Karpas-422 (cell line): ENCODE results near the gene KCNQ1. TPM values are rescaled to one million over a fixed set of nuclear protein-coding genes. Genes with fewer than 3 reads are reported as not detected.

Source experiments
- DNase-seq: peaks from one replicate; pipeline ENCODE4 v3.0.0-alpha.2; 2015
- H2AFZ ChIP-seq: fragments of 200-600 bp; sonication (generic); 2 replicates; pipeline ENCODE4 v1.6.1; 2014; ENCODE audit warnings: antibody characterized with exemption, low read length, mixed read lengths
- H3K27ac ChIP-seq: fragments of 200-600 bp; sonication (generic); 2 replicates; pipeline ENCODE4 v1.5.1; 2014; ENCODE audit warnings: mild to moderate bottlenecking, low read length, moderate library complexity
- H3K27me3 ChIP-seq: fragments of 200-600 bp; sonication (generic); 2 replicates; pipeline ENCODE4 v1.6.1; 2014; ENCODE audit warnings: low read length, mixed read lengths
- H3K36me3 ChIP-seq: fragments of 200-600 bp; sonication (generic); 2 replicates; pipeline ENCODE4 v1.6.1; 2014; ENCODE audit warnings: low read length, mixed read lengths; ENCODE audit not compliant: insufficient read depth
- H3K4me1 ChIP-seq: fragments of 200-600 bp; sonication (generic); 2 replicates; pipeline ENCODE4 v1.6.1; 2014; ENCODE audit warnings: mild to moderate bottlenecking, low read length, mixed read lengths
- H3K4me2 ChIP-seq: fragments of 200-600 bp; sonication (generic); 2 replicates; pipeline ENCODE4 v1.6.1; 2014; ENCODE audit warnings: low read length, low read depth, mild to moderate bottlenecking; ENCODE audit not compliant: poor library complexity, severe bottlenecking
- H3K4me3 ChIP-seq: fragments of 200-600 bp; sonication (generic); 2 replicates; pipeline ENCODE4 v1.5.1; 2014; ENCODE audit warnings: mild to moderate bottlenecking, antibody characterized with exemption, low read length, mixed read lengths
- H3K79me2 ChIP-seq: fragments of 200-600 bp; sonication (generic); 2 replicates; pipeline ENCODE4 v1.6.1; 2014; ENCODE audit warnings: mild to moderate bottlenecking, low read length, mixed read lengths
- H3K9ac ChIP-seq: fragments of 200-600 bp; sonication (generic); 2 replicates; pipeline ENCODE4 v1.6.0; 2014; ENCODE audit warnings: low read length
- H3K9me2 ChIP-seq: fragments of 200-600 bp; sonication (generic), shearing (Covaris generic); replicated peaks from 2 replicates; pipeline ENCODE4 v1.6.0; 2014; ENCODE audit warnings: mild to moderate bottlenecking, low read length, moderate library complexity; ENCODE audit not compliant: insufficient read depth
- H3K9me3 ChIP-seq: fragments of 300-700, 200-600 bp; sonication (generic); 2 replicates; pipeline ENCODE4 v1.6.1; 2014; ENCODE audit warnings: low read length, mixed read lengths
- H4K20me1 ChIP-seq: fragments of 200-600 bp; sonication (generic); 2 replicates; pipeline ENCODE4 v1.6.1; 2014; ENCODE audit warnings: mild to moderate bottlenecking, antibody characterized with exemption, low read length, low read depth; ENCODE audit not compliant: insufficient read depth
- total RNA-seq: library from RNA; depleted of rRNA; stranded (reverse); fragments of >200 nt; shearing (Covaris generic); gene quantifications from 2 replicates; pipeline ENCODE4 v1.2.3, GENCODE V29; 2014; ENCODE audit warnings: low replicate concordance

KCNQ1 gene
- total RNA-seq, 1 experiment from 2014 or later: not detected

GRCh38 chr11:2419638-2420501 is 24.9 kb upstream of the KCNQ1 start:
- Histone ChIP-seq H3K9me3 (no peaks in the 10 kb centered on the region), H3K9ac (no peak overlapping the region), H3K4me1 (peaks cover 12% of the 10 kb centered on the region), H4K20me1 (0 out of 2 replicates have a peak, but pooled peaks cover 4% of the 10 kb centered on the region), H3K79me2 (no peaks in the 10 kb centered on the region), H3K27me3 (no peaks in the 10 kb centered on the region), H3K36me3 (no peaks in the 10 kb centered on the region), H3K27ac (no peak overlapping the region), H3K4me2 (no peak overlapping the region), H2AFZ (no peak overlapping the region; the same call in 1 of the 2 replicates), H3K4me3 (no peak overlapping the region), H3K9me2 (no peaks in the 10 kb centered on the region)
- DNase-seq: peak; percentile 90

GRCh38 chr11:2420502-2421225 is 24.1 kb upstream of the KCNQ1 start:
- H3K9ac ChIP-seq: peak overlapping the region; percentile 20; the same call in 1 of the 2 replicates

DNA sequence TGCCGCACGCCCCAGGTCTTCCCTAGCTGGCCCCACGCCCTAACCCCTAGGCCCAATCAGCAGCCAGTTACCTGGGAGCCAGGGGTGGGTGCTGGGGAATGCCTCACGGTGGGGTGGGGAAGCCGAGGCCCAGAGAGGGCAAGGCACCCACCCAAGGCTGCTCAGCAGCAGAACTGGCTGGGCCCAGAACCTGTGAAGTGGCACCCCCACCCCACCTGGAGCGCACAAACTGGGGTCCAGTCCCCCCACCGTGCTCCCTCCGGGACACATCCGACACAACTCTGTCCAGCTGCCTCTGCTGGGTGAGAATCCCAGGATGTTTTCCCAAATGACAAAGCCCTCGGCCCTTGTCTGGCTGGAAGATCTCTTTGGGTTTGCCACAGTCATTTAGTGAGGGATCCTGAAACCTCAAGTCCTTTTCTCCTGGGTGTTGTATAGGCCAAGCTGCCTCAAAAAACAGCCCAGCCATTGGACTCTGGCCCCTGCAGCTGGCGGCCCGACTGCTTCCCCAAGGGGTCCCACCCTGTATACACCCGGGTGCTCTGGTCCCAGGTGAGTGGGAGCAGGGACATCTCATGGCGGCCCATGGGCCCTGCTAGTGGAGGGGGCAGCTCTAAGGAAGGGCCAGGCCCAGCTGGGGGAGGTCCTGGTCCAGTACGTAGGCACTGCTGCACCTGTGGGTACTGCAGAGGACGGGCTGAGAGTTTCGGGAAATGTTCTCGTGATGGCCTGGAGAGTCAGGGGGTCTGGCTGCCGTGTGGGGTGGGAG is 23.4 kb upstream of the KCNQ1 start:
- Histone ChIP-seq H3K27ac (no peak overlapping the region), H3K79me2 (no peaks in the 10 kb centered on the region), H3K4me2 (no peak overlapping the region), H4K20me1 (0 out of 2 replicates have a peak, but pooled peaks cover 4% of the 10 kb centered on the region), H3K36me3 (no peaks in the 10 kb centered on the region), H3K9me2 (no peaks in the 10 kb centered on the region), H3K4me3 (no peak overlapping the region), H3K9ac (no peak overlapping the region), H3K27me3 (no peaks in the 10 kb centered on the region), H3K9me3 (no peaks in the 10 kb centered on the region), H3K4me1 (peaks cover 27% of the 10 kb centered on the region), H2AFZ (no peak overlapping the region)
- no peak for DNase-seq

More at GRCh38 chr11:2420502-2421225, 24.1 kb upstream of the KCNQ1 start:
- Histone ChIP-seq H3K4me1 (peaks cover 20% of the 10 kb centered on the region), H3K4me2 (no peak overlapping the region), H3K9me2 (no peaks in the 10 kb centered on the region), H3K9me3 (no peaks in the 10 kb centered on the region), H2AFZ (no peak overlapping the region; the same call in 1 of the 2 replicates), H3K27me3 (no peaks in the 10 kb centered on the region), H3K79me2 (no peaks in the 10 kb centered on the region), H3K27ac (no peak overlapping the region), H3K36me3 (no peaks in the 10 kb centered on the region), H3K4me3 (no peak overlapping the region), H4K20me1 (0 out of 2 replicates have a peak, but pooled peaks cover 4% of the 10 kb centered on the region)
- peak; percentile 92 for DNase-seq

GRCh38 chr11:2421996-2422395 is 22.8 kb upstream of the KCNQ1 start:
- Histone ChIP-seq H3K4me1 (peaks cover 33% of the 10 kb centered on the region), H3K9ac (no peak overlapping the region), H4K20me1 (0 out of 2 replicates have a peak, but pooled peaks cover 4% of the 10 kb centered on the region), H3K4me2 (no peak overlapping the region), H3K27me3 (no peaks in the 10 kb centered on the region), H3K9me3 (no peaks in the 10 kb centered on the region), H3K79me2 (no peaks in the 10 kb centered on the region), H3K27ac (no peak overlapping the region), H3K36me3 (no peaks in the 10 kb centered on the region), H2AFZ (no peak overlapping the region), H3K9me2 (no peaks in the 10 kb centered on the region), H3K4me3 (no peak overlapping the region)
- no peak for DNase-seq

- Histone ChIP-seq H3K27ac (no peak overlapping the region), H4K20me1 (0 out of 2 replicates have a peak, but pooled peaks cover 4% of the 10 kb centered on the region), H3K27me3 (no peaks in the 10 kb centered on the region), H3K9ac (no peak overlapping the region), H3K9me2 (no peaks in the 10 kb centered on the region), H3K4me3 (no peak overlapping the region), H3K36me3 (no peaks in the 10 kb centered on the region), H3K4me1 (peaks cover 35% of the 10 kb centered on the region), H2AFZ (no peak overlapping the region), H3K79me2 (no peaks in the 10 kb centered on the region), H3K9me3 (no peaks in the 10 kb centered on the region), H3K4me2 (no peak overlapping the region)
- DNase-seq: no peak
Observed at GRCh38 chr11:2422461-2423156, 22.2 kb upstream of the KCNQ1 start.

- Histone ChIP-seq H3K27me3 (no peaks in the 10 kb centered on the region), H3K9ac (no peak overlapping the region), H3K79me2 (no peaks in the 10 kb centered on the region), H3K9me3 (no peaks in the 10 kb centered on the region), H3K9me2 (no peaks in the 10 kb centered on the region), H3K4me1 (peaks cover 35% of the 10 kb centered on the region), H3K27ac (no peak overlapping the region), H3K4me3 (no peak overlapping the region), H4K20me1 (0 out of 2 replicates have a peak, but pooled peaks cover 4% of the 10 kb centered on the region), H3K36me3 (no peaks in the 10 kb centered on the region), H2AFZ (no peak overlapping the region), H3K4me2 (no peak overlapping the region)
- DNase-seq: no peak
Observed at GRCh38 chr11:2423157-2424025, 21.4 kb upstream of the KCNQ1 start.
